Endothelial cell of umbilical vein (primary cell): ENCODE data around the gene PSMA7. TPM values are rescaled to one million over a fixed set of nuclear protein-coding genes. Genes with fewer than 3 reads are reported as not detected.

Source experiments
- BruUV-seq: library from RNA; stranded (reverse); fragments of 400-500 nt; replicated peaks from 2 replicates; lab custom pipeline; 2021; lab: Mats Ljungman, UMichigan
- CTCF ChIA-PET: fragments of 300-600, 350-600 bp; sonication (Branson Sonifier 250); formaldehyde crosslinking; loops from one replicate; lab custom pipeline; 2021; ENCODE audit warnings: antibody characterized with exemption, inconsistent platforms; lab: Charles Lee
- POLR2A ChIA-PET: fragments of 300-600, 350-600 bp; sonication (Branson Sonifier 250); formaldehyde crosslinking; loops from one replicate; lab custom pipeline; 2021; ENCODE audit warnings: antibody characterized with exemption, inconsistent platforms; lab: Charles Lee
- DNase-seq: peaks from one replicate; pipeline ENCODE4 v3.0.0-alpha.2; 2011; ENCODE audit warnings: low read depth, low spot score
- FAIRE-seq: peaks from 2 replicates; lab custom pipeline; 2011; peaks lifted over from hg19 to GRCh38; lab: Jason Lieb, UNC
- H2AFZ ChIP-seq: 2 replicates; pipeline ENCODE4 v1.6.0; 2012; ENCODE audit warnings: low read depth, low read length, control low read depth, inconsistent platforms
- H3K27ac ChIP-seq: 2 replicates; pipeline ENCODE4 v1.5.1; 2011; ENCODE audit warnings: low read depth, mild to moderate bottlenecking, control low read depth, low read length, moderate library complexity; ENCODE audit not compliant: insufficient read depth
- H3K27me3 ChIP-seq, 2 experiments: 2 replicates each; pipeline versions ENCODE4 v1.6.0 to v1.6.1; 2011; ENCODE audit warnings: low read length in 2 of 2, mixed read lengths in 1 of 2; ENCODE audit not compliant: control insufficient read depth in 2 of 2, insufficient read depth in 2 of 2
- H3K36me3 ChIP-seq, 2 experiments: 2 replicates in 1 of 2; 3 replicates in 1 of 2; pipeline ENCODE4 v1.5.1; 2011; ENCODE audit warnings: low read length in 2 of 2, mild to moderate bottlenecking in 1 of 2, moderate library complexity in 1 of 2; ENCODE audit not compliant: control insufficient read depth in 2 of 2, insufficient read depth in 2 of 2; ENCODE audit errors: extremely low read depth in 1 of 2
- H3K4me1 ChIP-seq: 3 replicates; pipeline ENCODE4 v1.5.1; 2011; ENCODE audit warnings: mild to moderate bottlenecking, low read length; ENCODE audit not compliant: control insufficient read depth, insufficient read depth; ENCODE audit errors: extremely low read depth
- H3K4me2 ChIP-seq: 2 replicates; pipeline ENCODE4 v1.6.1; 2011; ENCODE audit warnings: low read length, control low read depth, mixed read lengths; ENCODE audit not compliant: insufficient read depth
- H3K4me3 ChIP-seq, 3 experiments: fragments of 200-600 bp in 1 of 3; sonication (generic), shearing (Covaris generic) in 1 of 3; replicated peaks in 1 of 3; 2 replicates each; pipeline ENCODE4 v1.5.1; 2011 to 2016; ENCODE audit warnings: control low read depth in 3 of 3, low read length in 3 of 3, mild to moderate bottlenecking in 2 of 3, inconsistent platforms in 1 of 3, low read depth in 1 of 3, moderate library complexity in 1 of 3; ENCODE audit not compliant: insufficient read depth in 1 of 3
- H3K79me2 ChIP-seq: 2 replicates; pipeline ENCODE4 v1.6.0; 2012; ENCODE audit warnings: low read length, inconsistent platforms; ENCODE audit not compliant: control insufficient read depth, insufficient read depth
- H3K9ac ChIP-seq: replicated peaks from 2 replicates; pipeline ENCODE3; 2011; ENCODE audit warnings: low read length, control low read depth; ENCODE audit not compliant: insufficient read depth; ENCODE audit errors: extremely low read depth
- H3K9me1 ChIP-seq: replicated peaks from 3 replicates; pipeline ENCODE4 v1.6.0; 2011; ENCODE audit warnings: mild to moderate bottlenecking, low read length; ENCODE audit not compliant: control insufficient read depth, insufficient read depth; ENCODE audit errors: extremely low read depth
- H3K9me3 ChIP-seq: replicated peaks from 2 replicates; pipeline ENCODE4 v1.5.1; 2012; ENCODE audit warnings: low read length, inconsistent platforms; ENCODE audit not compliant: control insufficient read depth, insufficient read depth
- H4K20me1 ChIP-seq: replicated peaks from 2 replicates; pipeline ENCODE3; 2011; ENCODE audit warnings: mild to moderate bottlenecking, low read length; ENCODE audit not compliant: control insufficient read depth, insufficient read depth; ENCODE audit errors: extremely low read depth
- CTCF ChIP-seq, 2 donors: IDR thresholded peaks; 1 replicate in 1 of 2; 2 replicates in 1 of 2; pipeline ENCODE4 v1.5.1; 2011; ENCODE audit warnings: low read length in 2 of 2, mild to moderate bottlenecking in 2 of 2, moderate library complexity in 2 of 2, control low read depth in 1 of 2, inconsistent platforms in 1 of 2, low read depth in 1 of 2; ENCODE audit not compliant: insufficient read depth in 1 of 2; ENCODE audit errors: extremely low read depth in 1 of 2
- EZH2 ChIP-seq: IDR thresholded peaks from 2 replicates; pipeline ENCODE4 v1.6.1; 2012; ENCODE audit warnings: borderline replicate concordance, low read depth, mild to moderate bottlenecking, moderate library complexity, low read length, inconsistent platforms; ENCODE audit not compliant: severe bottlenecking
- GATA2 ChIP-seq: IDR thresholded peaks from 2 replicates; pipeline ENCODE4 v1.7.0; 2011; ENCODE audit warnings: low read depth, mild to moderate bottlenecking, moderate library complexity, mixed read lengths, low read length; ENCODE audit not compliant: insufficient read length, insufficient read depth
- JUN ChIP-seq: IDR thresholded peaks from 2 replicates; pipeline ENCODE4 v1.6.1; 2011; ENCODE audit warnings: borderline replicate concordance, low read depth; ENCODE audit not compliant: insufficient read length, insufficient read depth
- MAX ChIP-seq: IDR thresholded peaks from 2 replicates; pipeline ENCODE4 v1.6.1; 2011; ENCODE audit not compliant: insufficient read depth, insufficient read length
- MYC ChIP-seq: IDR thresholded peaks from one replicate; pipeline ENCODE4 v1.6.1; 2011; ENCODE audit warnings: mild to moderate bottlenecking, low read depth, low read length
- POLR2A ChIP-seq: IDR thresholded peaks from 2 replicates; pipeline ENCODE4 v1.6.1; 2012; ENCODE audit warnings: low read depth, mild to moderate bottlenecking, control low read depth, low read length
- POLR2AphosphoS5 ChIP-seq: IDR thresholded peaks from 2 replicates; pipeline ENCODE4 v1.6.1; 2012; ENCODE audit warnings: low read depth, mild to moderate bottlenecking, control low read depth, low read length, moderate library complexity; ENCODE audit not compliant: insufficient read depth
- dilution Hi-C: fragments of 300-500 bp; cut with MboI; formaldehyde crosslinking; loops from one replicate; pipeline ENCODE4 v1.15.0; 2019; ENCODE audit warnings: low sequenced_read_pairs; ENCODE audit not compliant: extremely low pct_ligation_motif_present
- intact Hi-C: fragments of 100-400 bp; cut with micrococcal nuclease; formaldehyde crosslinking; loops from one replicate; pipeline ENCODE4 v1.10.0; 2022
- polyA plus RNA-seq, 4 experiments: library from polyadenylated mRNA; depleted of rRNA in 3 of 4; stranded (reverse) in 3 of 4; unstranded in 1 of 4; fragments of >200 nt; gene quantifications; 2 replicates each; pipeline versions ENCODE4 v1.2.1 to v1.2.3, GENCODE V29; 2011 to 2012; ENCODE audit warnings: missing spikeins in 1 of 4
- total RNA-seq: library from RNA; stranded (reverse); gene quantifications from 2 replicates; pipeline ENCODE4 v1.2.3, GENCODE V29; 2021

The PSMA7 gene
- total and polyA plus RNA-seq, 2 donors (not counting 3 experiments of a cell fraction or from before 2014, with no cell fraction given), result 393 to 826 TPM

- no peaks in the 10 kb centered on the region for H3K9me1 ChIP-seq
- dilution Hi-C loops (no loop called here), intact Hi-C loops (no loop called here)
- H3K4me2 ChIP-seq, result no peak overlapping the region
- DNase-seq (no peak), FAIRE-seq (no peak)
- no peak overlapping the region for H2AFZ ChIP-seq
- H3K27me3 ChIP-seq, result no peaks in the 10 kb centered on the region
- no peak overlapping the region for H3K4me3 ChIP-seq
- no peak overlapping the region for H3K27ac ChIP-seq
- TF ChIP-seq CTCF (IDR thresholded peaks at IDR 0.05; ENCODE audit: extremely low read depth in 1 of 2, insufficient read depth in 1 of 2, low read depth in 1 of 2, low read length in 2 of 2) (no peak), POLR2AphosphoS5 (no peak), MAX (no peak), JUN (no peak), MYC (no peak), GATA2 (no peak), POLR2A (no peak), EZH2 (no peak)
- H3K4me1 ChIP-seq, result no peaks in the 10 kb centered on the region
- H4K20me1 ChIP-seq, result no peaks in the 10 kb centered on the region
- POLR2A ChIA-PET, result no interaction called here
- BruUV-seq, result no TSS peak
- H3K36me3 ChIP-seq, result no peaks in the 10 kb centered on the region
- CTCF ChIA-PET, result no interaction called here
- no peaks in the 10 kb centered on the region for H3K79me2 ChIP-seq
- peaks cover 9% of the 10 kb centered on the region for H3K9me3 ChIP-seq
- no peak overlapping the region for H3K9ac ChIP-seq
Measured at GRCh38 chr20:62111148-62111547, 32.0 kb downstream of the PSMA7 start.
